Measurements from ENCODE around the gene ACVRL1. TPM values are rescaled to one million over a fixed set of nuclear protein-coding genes. Genes with fewer than 3 reads are reported as not detected.

Gene ACVRL1
- total and polyA plus RNA-seq, 9 of the 15 experiments (the other 6 are each of a cell fraction or from before 2014, with no cell fraction given): 0.07 to 1.4 (median 0.30) TPM

DNA sequence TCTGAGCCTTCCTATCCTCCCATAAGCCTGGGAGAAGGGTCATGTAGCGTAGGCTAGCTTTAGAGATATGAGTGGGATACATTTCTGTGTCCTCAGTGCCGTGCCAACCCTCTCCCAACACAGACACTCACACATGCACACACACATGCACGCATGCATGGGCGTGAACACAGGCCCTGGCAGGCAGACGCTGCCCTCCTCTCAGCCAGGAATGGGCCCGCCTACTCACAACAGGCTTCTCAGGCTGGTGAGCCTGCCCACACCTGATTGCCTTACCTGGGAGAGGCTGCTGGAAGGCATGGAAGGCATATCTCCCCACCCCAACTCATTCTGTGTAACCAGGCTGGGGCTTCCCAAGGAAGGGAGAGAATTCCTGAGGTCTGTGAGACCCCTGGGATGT, 31.4 kb downstream of the ACVRL1 start:
- CTCF ChIA-PET (ENCODE audit: low intra/inter-chr PET ratio): no interaction called here
- BruUV-seq (replicated peaks): no TSS peak

More for the DNA sequence above, 31.4 kb downstream of the ACVRL1 start:
- peaks cover 0 to 4% of the 10 kb centered on the region in 2 experiments; a peak in 1 of 5 replicates for H3K4me1 ChIP-seq (replicated peaks in 1 of 2; ENCODE audit: control insufficient read depth in 2 of 2, insufficient read depth in 2 of 2, low read length in 2 of 2)
- peaks cover 9 to 34% of the 10 kb centered on the region in 2 experiments; a peak in 3 of 5 replicates for H3K27me3 ChIP-seq (ENCODE audit: control insufficient read depth in 2 of 2, insufficient read depth in 2 of 2, low read length in 2 of 2)
- H3K4me3 ChIP-seq: no peak overlapping the region
- DNase-seq (ENCODE audit: extremely low read depth in 1 of 4, low spot score in 3 of 4) (no peak), FAIRE-seq (no peak), ATAC-seq (no peak)
- no peaks in the 10 kb centered on the region for H3K36me3 ChIP-seq (ENCODE audit: control insufficient read depth, insufficient read depth, low read length)
- in situ Hi-C loops (cut with MboI) (no loop called here), intact Hi-C loops (cut with micrococcal nuclease) (no loop called here)
- no peak overlapping the region for H3K4me2 ChIP-seq (ENCODE audit: insufficient read depth, low read length)
- no peaks in the 10 kb centered on the region for H3K9me1 ChIP-seq (ENCODE audit: control insufficient read depth, insufficient read depth, low read length)
- H3K9ac ChIP-seq (ENCODE audit: insufficient read depth in 1 of 2, low read depth in 2 of 2, low read length in 2 of 2): no peak overlapping the region
- no peaks in the 10 kb centered on the region for H3K79me2 ChIP-seq (ENCODE audit: control insufficient read depth, insufficient read depth, low read length)
- no peaks in the 10 kb centered on the region for H4K20me1 ChIP-seq (replicated peaks; ENCODE audit: control insufficient read depth, insufficient read depth, low read length)
- H3K27ac ChIP-seq (ENCODE audit: extremely low read depth, low read depth, low read length): no peak overlapping the region
- H3K9me3 ChIP-seq (replicated peaks; ENCODE audit: control insufficient read depth, insufficient read depth, low read depth, low read length): no peaks in the 10 kb centered on the region
- H2AFZ ChIP-seq (ENCODE audit: low read depth, low read length): no peak overlapping the region
- TF ChIP-seq ZNF79 (CRISPR knock-in tag; IDR thresholded peaks at IDR 0.05; ENCODE audit: low read depth): no peak
- TF ChIP-seq ZNF354B (CRISPR knock-in tag; IDR thresholded peaks at IDR 0.05): no peak
- TF ChIP-seq, protein P1, sequence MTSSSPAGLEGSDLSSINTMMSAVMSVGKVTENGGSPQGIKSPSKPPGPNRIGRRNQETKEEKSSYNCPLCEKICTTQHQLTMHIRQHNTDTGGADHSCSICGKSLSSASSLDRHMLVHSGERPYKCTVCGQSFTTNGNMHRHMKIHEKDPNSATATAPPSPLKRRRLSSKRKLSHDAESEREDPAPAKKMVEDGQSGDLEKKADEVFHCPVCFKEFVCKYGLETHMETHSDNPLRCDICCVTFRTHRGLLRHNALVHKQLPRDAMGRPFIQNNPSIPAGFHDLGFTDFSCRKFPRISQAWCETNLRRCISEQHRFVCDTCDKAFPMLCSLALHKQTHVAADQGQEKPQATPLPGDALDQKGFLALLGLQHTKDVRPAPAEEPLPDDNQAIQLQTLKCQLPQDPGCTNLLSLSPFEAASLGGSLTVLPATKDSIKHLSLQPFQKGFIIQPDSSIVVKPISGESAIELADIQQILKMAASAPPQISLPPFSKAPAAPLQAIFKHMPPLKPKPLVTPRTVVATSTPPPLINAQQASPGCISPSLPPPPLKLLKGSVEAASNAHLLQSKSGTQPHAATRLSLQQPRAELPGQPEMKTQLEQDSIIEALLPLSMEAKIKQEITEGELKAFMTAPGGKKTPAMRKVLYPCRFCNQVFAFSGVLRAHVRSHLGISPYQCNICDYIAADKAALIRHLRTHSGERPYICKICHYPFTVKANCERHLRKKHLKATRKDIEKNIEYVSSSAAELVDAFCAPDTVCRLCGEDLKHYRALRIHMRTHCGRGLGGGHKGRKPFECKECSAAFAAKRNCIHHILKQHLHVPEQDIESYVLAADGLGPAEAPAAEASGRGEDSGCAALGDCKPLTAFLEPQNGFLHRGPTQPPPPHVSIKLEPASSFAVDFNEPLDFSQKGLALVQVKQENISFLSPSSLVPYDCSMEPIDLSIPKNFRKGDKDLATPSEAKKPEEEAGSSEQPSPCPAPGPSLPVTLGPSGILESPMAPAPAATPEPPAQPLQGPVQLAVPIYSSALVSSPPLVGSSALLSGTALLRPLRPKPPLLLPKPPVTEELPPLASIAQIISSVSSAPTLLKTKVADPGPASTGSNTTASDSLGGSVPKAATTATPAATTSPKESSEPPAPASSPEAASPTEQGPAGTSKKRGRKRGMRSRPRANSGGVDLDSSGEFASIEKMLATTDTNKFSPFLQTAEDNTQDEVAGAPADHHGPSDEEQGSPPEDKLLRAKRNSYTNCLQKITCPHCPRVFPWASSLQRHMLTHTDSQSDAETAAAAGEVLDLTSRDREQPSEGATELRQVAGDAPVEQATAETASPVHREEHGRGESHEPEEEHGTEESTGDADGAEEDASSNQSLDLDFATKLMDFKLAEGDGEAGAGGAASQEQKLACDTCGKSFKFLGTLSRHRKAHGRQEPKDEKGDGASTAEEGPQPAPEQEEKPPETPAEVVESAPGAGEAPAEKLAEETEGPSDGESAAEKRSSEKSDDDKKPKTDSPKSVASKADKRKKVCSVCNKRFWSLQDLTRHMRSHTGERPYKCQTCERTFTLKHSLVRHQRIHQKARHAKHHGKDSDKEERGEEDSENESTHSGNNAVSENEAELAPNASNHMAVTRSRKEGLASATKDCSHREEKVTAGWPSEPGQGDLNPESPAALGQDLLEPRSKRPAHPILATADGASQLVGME (CRISPR knock-in tag; IDR thresholded peaks at IDR 0.05): no peak
- TF ChIP-seq DACH1 (IDR thresholded peaks at IDR 0.05; ENCODE audit: partially characterized antibody): no peak
- TF ChIP-seq, protein P2, sequence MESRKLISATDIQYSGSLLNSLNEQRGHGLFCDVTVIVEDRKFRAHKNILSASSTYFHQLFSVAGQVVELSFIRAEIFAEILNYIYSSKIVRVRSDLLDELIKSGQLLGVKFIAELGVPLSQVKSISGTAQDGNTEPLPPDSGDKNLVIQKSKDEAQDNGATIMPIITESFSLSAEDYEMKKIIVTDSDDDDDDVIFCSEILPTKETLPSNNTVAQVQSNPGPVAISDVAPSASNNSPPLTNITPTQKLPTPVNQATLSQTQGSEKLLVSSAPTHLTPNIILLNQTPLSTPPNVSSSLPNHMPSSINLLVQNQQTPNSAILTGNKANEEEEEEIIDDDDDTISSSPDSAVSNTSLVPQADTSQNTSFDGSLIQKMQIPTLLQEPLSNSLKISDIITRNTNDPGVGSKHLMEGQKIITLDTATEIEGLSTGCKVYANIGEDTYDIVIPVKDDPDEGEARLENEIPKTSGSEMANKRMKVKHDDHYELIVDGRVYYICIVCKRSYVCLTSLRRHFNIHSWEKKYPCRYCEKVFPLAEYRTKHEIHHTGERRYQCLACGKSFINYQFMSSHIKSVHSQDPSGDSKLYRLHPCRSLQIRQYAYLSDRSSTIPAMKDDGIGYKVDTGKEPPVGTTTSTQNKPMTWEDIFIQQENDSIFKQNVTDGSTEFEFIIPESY (CRISPR knock-in tag; IDR thresholded peaks at IDR 0.05): no peak
- TF ChIP-seq ZNF431 (CRISPR knock-in tag; IDR thresholded peaks at IDR 0.05): no peak
- TF ChIP-seq MCM2 (IDR thresholded peaks at IDR 0.05; ENCODE audit: low read depth): no peak
- TF ChIP-seq NFRKB (IDR thresholded peaks at IDR 0.05; ENCODE audit: low read depth): no peak
- TF ChIP-seq TCF15 (CRISPR knock-in tag; IDR thresholded peaks at IDR 0.05): no peak
- no peak for TF ChIP-seq RNF219 (CRISPR knock-in tag; IDR thresholded peaks at IDR 0.05)
- TF ChIP-seq EWSR1 (IDR thresholded peaks at IDR 0.05; ENCODE audit: borderline replicate concordance, low read depth, partially characterized antibody): no peak
- no peak for TF ChIP-seq NR1H2 (CRISPR knock-in tag; IDR thresholded peaks at IDR 0.05)
- POLR2A ChIA-PET: interaction anchor here (0.9 to 1.1 kb wide), 2 partner anchors 12 to 13 kb away, joined by 4 to 5 read pairs; no protein-coding TSS in a partner anchor
- WGBS (ENCODE audit: insufficient coverage, low coverage, missing lambda C conversion rate): 25% methylated on average over 6 of the region's 6 CpGs
